K562 (cell line): ENCODE results near the gene NR2E1. TPM values are rescaled to one million over a fixed set of nuclear protein-coding genes. Genes with fewer than 3 reads are reported as not detected.

ENCODE experiments used
- ATAC-seq: fragments of 200-7000 bp; cut with Tn5 transposase; 3 replicates; pipeline ENCODE4 v1.9.1; 2020; ENCODE audit warnings: moderate library complexity
- BruUV-seq: library from RNA; stranded (reverse); fragments of 400-500 nt; replicated peaks from 2 replicates; lab custom pipeline; 2021; lab: Mats Ljungman, UMichigan
- CTCF ChIA-PET: fragments of 300-600 bp; formaldehyde crosslinking; extraction: SDS; loops from one replicate; lab custom pipeline; 2021; ENCODE audit warnings: low intra/inter-chr PET ratio; lab: Yijun Ruan, JAX
- POLR2A ChIA-PET: fragments of 300-600, 350-650 bp; sonication (Branson Sonifier 250); formaldehyde crosslinking; extraction: SDS; loops from one replicate; lab custom pipeline; 2021; ENCODE audit warnings: antibody characterized with exemption, inconsistent platforms; lab: Yijun Ruan, JAX
- DNase-seq, 4 experiments: peaks; one replicate each; pipeline versions ENCODE4 v3.0.0 to v3.0.0-alpha.2; 2011 to 2018; ENCODE audit warnings: low spot score in 3 of 4, mixed read lengths in 3 of 4; ENCODE audit errors: extremely low read depth in 1 of 4
- FAIRE-seq: peaks from 2 replicates; lab custom pipeline; 2011; peaks lifted over from hg19 to GRCh38; lab: Jason Lieb, UNC
- H2AFZ ChIP-seq: 2 replicates; pipeline ENCODE4 v1.6.0; 2011; ENCODE audit warnings: low read depth, low read length, control low read depth, inconsistent platforms
- H3K27ac ChIP-seq: fragments of 200-600 bp; 3 replicates; pipeline ENCODE4 v1.8.0; 2011; ENCODE audit warnings: low read depth, mild to moderate bottlenecking, control low read depth, inconsistent platforms, low read length, moderate library complexity, mixed read lengths; ENCODE audit errors: extremely low read depth
- H3K27me3 ChIP-seq, 2 experiments: fragments of 300-600 bp in 1 of 2; 2 replicates in 1 of 2; 3 replicates in 1 of 2; pipeline versions ENCODE4 v1.6.0 to v1.8.0; 2011; ENCODE audit warnings: inconsistent platforms in 2 of 2, low read length in 2 of 2, mild to moderate bottlenecking in 1 of 2, mixed read lengths in 1 of 2, moderate library complexity in 1 of 2; ENCODE audit not compliant: control insufficient read depth in 2 of 2, insufficient read depth in 2 of 2
- H3K36me3 ChIP-seq: fragments of 300-600 bp; 3 replicates; pipeline ENCODE4 v1.8.0; 2011; ENCODE audit warnings: mild to moderate bottlenecking, low read length, inconsistent platforms; ENCODE audit not compliant: control insufficient read depth, insufficient read depth
- H3K4me1 ChIP-seq, 2 experiments: fragments of 200-600 bp in 1 of 2; replicated peaks in 1 of 2; 2 replicates in 1 of 2; 3 replicates in 1 of 2; pipeline versions ENCODE4 v1.5.1 to v1.8.0; 2011; ENCODE audit warnings: inconsistent platforms in 2 of 2, low read length in 2 of 2, mild to moderate bottlenecking in 1 of 2, mixed read lengths in 1 of 2, moderate library complexity in 1 of 2; ENCODE audit not compliant: control insufficient read depth in 2 of 2, insufficient read depth in 2 of 2
- H3K4me2 ChIP-seq: 2 replicates; pipeline ENCODE4 v1.6.1; 2011; ENCODE audit warnings: low read length, control low read depth, inconsistent platforms, mixed read lengths; ENCODE audit not compliant: insufficient read depth
- H3K4me3 ChIP-seq: fragments of 200-600 bp; sonication (generic), shearing (Covaris generic); 2 replicates; pipeline ENCODE4 v1.5.1; 2016; ENCODE audit warnings: control low read depth, inconsistent platforms
- H3K79me2 ChIP-seq: fragments of 200-600 bp; 3 replicates; pipeline ENCODE4 v1.8.0; 2011; ENCODE audit warnings: low read length, inconsistent platforms; ENCODE audit not compliant: control insufficient read depth, insufficient read depth
- H3K9ac ChIP-seq, 2 experiments: 2 replicates each; pipeline versions ENCODE4 v1.6.0 to v1.6.1; 2011; ENCODE audit warnings: low read depth in 2 of 2, low read length in 2 of 2, control low read depth in 1 of 2, inconsistent platforms in 1 of 2, mild to moderate bottlenecking in 1 of 2, mixed read lengths in 1 of 2; ENCODE audit not compliant: insufficient read depth in 1 of 2
- H3K9me1 ChIP-seq: one replicate; pipeline ENCODE4 v1.6.0; 2011; ENCODE audit warnings: inconsistent platforms, mild to moderate bottlenecking, low read length, moderate library complexity; ENCODE audit not compliant: control insufficient read depth, insufficient read depth
- H3K9me3 ChIP-seq: replicated peaks from 2 replicates; pipeline ENCODE4 v1.5.1; 2011; ENCODE audit warnings: low read depth, low read length, inconsistent platforms; ENCODE audit not compliant: control insufficient read depth, insufficient read depth
- H4K20me1 ChIP-seq: replicated peaks from 2 replicates; pipeline ENCODE4 v1.6.1; 2011; ENCODE audit warnings: low read length, inconsistent platforms, mixed read lengths; ENCODE audit not compliant: control insufficient read depth, insufficient read depth
- CBX1 ChIP-seq: sonication (generic); IDR thresholded peaks from 2 replicates; pipeline ENCODE4 v1.6.1; 2016; ENCODE audit warnings: antibody characterized with exemption, low read depth, mild to moderate bottlenecking
- ETV6 ChIP-seq, 3 experiments: fragments of 150-350 bp in 1 of 3; sonication (generic) in 1 of 3; formaldehyde crosslinking in 1 of 3; IDR thresholded peaks; 2 replicates each; pipeline versions ENCODE4 v1.6.1 to v1.8.0; 2014 to 2022; ENCODE audit warnings: borderline replicate concordance in 2 of 3, low read depth in 2 of 3, antibody characterized with exemption in 1 of 3, low read length in 1 of 3, mild to moderate bottlenecking in 1 of 3, missing genetic modification reagents in 1 of 3
- MAX ChIP-seq: sonication (generic); formaldehyde crosslinking; IDR thresholded peaks from 2 replicates; pipeline ENCODE4 v1.9.0; 2022; ENCODE audit warnings: mild to moderate bottlenecking, missing genetic modification reagents
- SRF ChIP-seq, 2 experiments: fragments of 250-450, 450-650 bp in 1 of 2; sonication (Bioruptor Pico) in 1 of 2; sonication (generic) in 1 of 2; formaldehyde crosslinking; IDR thresholded peaks; 2 replicates each; pipeline versions ENCODE4 v1.5.0 to v1.5.1; 2020 to 2022; ENCODE audit warnings: mild to moderate bottlenecking in 1 of 2, missing genetic modification reagents in 1 of 2
- ZFP36 ChIP-seq: fragments of 150-350 bp; IDR thresholded peaks from 2 replicates; pipeline ENCODE4 v1.6.1; 2018; ENCODE audit warnings: low read length, low read depth; ENCODE audit not compliant: partially characterized antibody
- ZNF23 ChIP-seq: fragments of 250-450 bp; sonication (Bioruptor Pico); IDR thresholded peaks from 2 replicates; pipeline ENCODE4 v1.4.0; 2020; ENCODE audit warnings: mild to moderate bottlenecking
- WGBS: fragments of 100-300 bp; shearing (Covaris generic); methylation state at CpG from one replicate; pipeline ENCODE4 v1.1.6; 2016; ENCODE audit warnings: low coverage, mixed read lengths; ENCODE audit not compliant: insufficient coverage; ENCODE audit errors: missing lambda C conversion rate; 5-methylcytosine and 5-hydroxymethylcytosine counted together
- in situ Hi-C: fragments of 300-500 bp; cut with MboI; formaldehyde crosslinking; loops from 4 replicates; pipeline ENCODE4 v1.15.0; 2018; ENCODE audit warnings: inconsistent platforms, mixed read lengths
- intact Hi-C: fragments of 100-400 bp; cut with micrococcal nuclease; formaldehyde crosslinking; loops from 2 replicates; pipeline ENCODE4 v1.14.2; 2022
- polyA plus RNA-seq, 8 experiments: library from polyadenylated mRNA; depleted of rRNA in 4 of 8; stranded (reverse) in 5 of 8; unstranded in 3 of 8; fragments of >200 nt; fragmentation: Nextera tagmentation in 2 of 8; fragmentation: Illumina TruSeq in 1 of 8; extraction: Ambion mirVana in 2 of 8; extraction: Trizol in 1 of 8; gene quantifications; 2 replicates each; pipeline versions ENCODE4 v1.2.1 to v1.2.3, GENCODE V29; 2011 to 2014; ENCODE audit warnings: inconsistent platforms in 1 of 8, missing spikeins in 1 of 8
- total RNA-seq, 7 experiments: library from RNA; depleted of rRNA in 6 of 7; stranded (reverse); fragments of >200 nt in 6 of 7; fragmentation: Illumina TruSeq in 2 of 7; extraction: Trizol in 2 of 7; gene quantifications; 2 replicates each; pipeline versions ENCODE4 v1.2.1 to v1.2.3, GENCODE V29; 2011 to 2021; ENCODE audit warnings: low replicate concordance in 1 of 7

NR2E1 gene
- total and polyA plus RNA-seq, 9 of the 15 experiments (the other 6 are each of a cell fraction or from before 2014, with no cell fraction given): not detected

GRCh38 chr6:108210556-108210955, 44.7 kb downstream of the NR2E1 start:
- Histone ChIP-seq H3K4me1 (no peaks in the 10 kb centered on the region), H3K27ac (no peak overlapping the region), H4K20me1 (0 out of 2 replicates have a peak, but pooled peaks cover 3% of the 10 kb centered on the region), H3K9me1 (no peaks in the 10 kb centered on the region), H3K9me3 (no peaks in the 10 kb centered on the region), H3K79me2 (peaks cover 9% of the 10 kb centered on the region; the same call in 2 of the 3 replicates), H3K27me3 (no peaks in the 10 kb centered on the region), H3K36me3 (peaks cover 49% of the 10 kb centered on the region), H2AFZ (no peak overlapping the region), H3K9ac (no peak overlapping the region), H3K4me2 (no peak overlapping the region), H3K4me3 (no peak overlapping the region)
- DNase-seq: no peak
- WGBS: 89% methylated on average over 2 of the region's 2 CpGs
- intact Hi-C loops: no loop called here
- no TSS peak for BruUV-seq
- in situ Hi-C loops: no loop called here
- ChIA-PET POLR2A (no interaction called here), CTCF (no interaction called here)
- no peak for FAIRE-seq
- ATAC-seq: no peak
- TF ChIP-seq ETV6 (IDR thresholded peaks at IDR 0.05; ENCODE audit: borderline replicate concordance in 1 of 2, low read depth in 2 of 2, low read length in 1 of 2) (no peak), ETV6 (CRISPR knock-in tag; IDR thresholded peaks at IDR 0.05; ENCODE audit: borderline replicate concordance) (no peak), ZNF23 (CRISPR knock-in tag) (no peak)

- H3K36me3 ChIP-seq: peaks cover 57% of the 10 kb centered on the region
- H3K4me2 ChIP-seq: no peak overlapping the region
- WGBS: 94% methylated on average over 2 of the region's 2 CpGs
- FAIRE-seq (peak; percentile 48), ATAC-seq (no peak), DNase-seq (no peak)
- no peak overlapping the region for H2AFZ ChIP-seq
- H3K79me2 ChIP-seq: peaks cover 10% of the 10 kb centered on the region; the same call in 2 of the 3 replicates
- CTCF ChIA-PET: no interaction called here
- H3K27me3 ChIP-seq: no peaks in the 10 kb centered on the region
- POLR2A ChIA-PET: no interaction called here
- H3K4me3 ChIP-seq: no peak overlapping the region
- intact Hi-C loops (no loop called here), in situ Hi-C loops (no loop called here)
- TSS peak; percentile 80 for BruUV-seq
- H3K27ac ChIP-seq: no peak overlapping the region
- no peaks in the 10 kb centered on the region for H3K4me1 ChIP-seq
- H3K9me3 ChIP-seq: no peaks in the 10 kb centered on the region
- H3K9me1 ChIP-seq: no peaks in the 10 kb centered on the region
- no peak overlapping the region for H3K9ac ChIP-seq
- TF ChIP-seq ZFP36 (no peak), MAX (no peak), SRF (CRISPR knock-in tag; IDR thresholded peaks at IDR 0.05) (no peak), CBX1 (no peak)
- H4K20me1 ChIP-seq: 0 out of 2 replicates have a peak, but pooled peaks cover 3% of the 10 kb centered on the region
These were observed 45.8 kb downstream of the NR2E1 start for GRCh38 chr6:108211671-108212070.
